ENCODE results near the gene ETFA. TPM values are rescaled to one million over a fixed set of nuclear protein-coding genes. Genes with fewer than 3 reads are reported as not detected.

Gene ETFA
- total and polyA plus RNA-seq, 9 of the 15 experiments (the other 6 are each of a cell fraction or from before 2014, with no cell fraction given): 130 to 543 (median 232) TPM

DNA sequence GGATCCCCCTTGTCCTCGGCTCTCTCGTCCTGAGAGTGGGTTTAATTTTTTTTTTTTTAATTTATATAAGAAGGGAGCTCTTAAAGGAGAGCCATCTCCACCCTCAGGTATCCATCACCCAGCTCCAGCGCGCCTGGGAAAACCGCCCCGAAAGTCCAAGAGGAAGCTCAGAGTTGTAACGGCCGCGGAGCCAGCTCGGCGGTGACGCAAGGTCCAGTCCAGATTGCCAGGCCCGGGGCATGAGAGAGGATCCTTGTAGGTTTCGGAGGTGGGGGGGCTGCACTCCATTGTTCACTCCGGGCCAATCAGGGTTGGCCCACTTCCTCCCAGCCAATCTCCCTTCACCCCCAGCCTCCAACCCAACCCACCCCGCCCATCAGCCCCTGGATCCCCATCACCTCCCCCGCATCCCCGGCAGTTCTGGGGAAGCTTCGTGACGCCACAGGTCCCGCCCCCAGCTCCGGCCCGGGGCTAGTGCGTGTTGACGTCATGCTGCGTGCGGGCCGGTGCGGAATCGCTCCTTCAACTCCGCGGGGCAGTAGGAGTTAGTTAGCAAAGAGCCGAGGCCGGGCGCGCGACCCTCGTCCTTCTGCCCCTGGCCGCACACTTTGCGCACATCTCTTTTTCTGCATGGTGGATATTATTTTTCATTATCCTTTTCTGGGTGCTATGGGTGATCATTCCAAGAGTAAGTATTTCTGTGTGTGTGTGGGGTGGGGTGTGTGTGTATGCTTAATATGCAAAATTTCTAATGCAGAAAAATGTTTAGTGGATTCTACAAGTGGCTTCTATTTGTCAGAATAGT lies 25.2 kb upstream of the ETFA start, which contains the start of gene ISL2 (continued):
- TF ChIP-seq, protein P1, sequence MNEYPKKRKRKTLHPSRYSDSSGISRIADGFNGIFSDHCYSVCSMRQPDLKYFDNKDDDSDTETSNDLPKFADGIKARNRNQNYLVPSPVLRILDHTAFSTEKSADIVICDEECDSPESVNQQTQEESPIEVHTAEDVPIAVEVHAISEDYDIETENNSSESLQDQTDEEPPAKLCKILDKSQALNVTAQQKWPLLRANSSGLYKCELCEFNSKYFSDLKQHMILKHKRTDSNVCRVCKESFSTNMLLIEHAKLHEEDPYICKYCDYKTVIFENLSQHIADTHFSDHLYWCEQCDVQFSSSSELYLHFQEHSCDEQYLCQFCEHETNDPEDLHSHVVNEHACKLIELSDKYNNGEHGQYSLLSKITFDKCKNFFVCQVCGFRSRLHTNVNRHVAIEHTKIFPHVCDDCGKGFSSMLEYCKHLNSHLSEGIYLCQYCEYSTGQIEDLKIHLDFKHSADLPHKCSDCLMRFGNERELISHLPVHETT (CRISPR knock-in tag; conservative IDR thresholded peaks at IDR 0.05 in 1 of 2, IDR thresholded peaks at IDR 0.05 in 1 of 2): no peak
- TF ChIP-seq, protein P2, sequence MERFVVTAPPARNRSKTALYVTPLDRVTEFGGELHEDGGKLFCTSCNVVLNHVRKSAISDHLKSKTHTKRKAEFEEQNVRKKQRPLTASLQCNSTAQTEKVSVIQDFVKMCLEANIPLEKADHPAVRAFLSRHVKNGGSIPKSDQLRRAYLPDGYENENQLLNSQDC (CRISPR knock-in tag; IDR thresholded peaks at IDR 0.05): no peak
- 0 out of 2 replicates have a peak, but pooled peaks have one; percentile 9 for TF ChIP-seq ZNF175 (CRISPR knock-in tag; IDR thresholded peaks at IDR 0.05; ENCODE audit: low read depth)
- TF ChIP-seq POLR2AphosphoS2 (IDR thresholded peaks at IDR 0.05; ENCODE audit: low read length): no peak
- no peak for TF ChIP-seq ARHGAP35 (IDR thresholded peaks at IDR 0.05; ENCODE audit: partially characterized antibody)
- TF ChIP-seq PHTF2 (CRISPR knock-in tag; IDR thresholded peaks at IDR 0.05): no peak
- TF ChIP-seq ZNF586 (CRISPR knock-in tag; conservative IDR thresholded peaks at IDR 0.05): no peak
- TF ChIP-seq, protein P3, sequence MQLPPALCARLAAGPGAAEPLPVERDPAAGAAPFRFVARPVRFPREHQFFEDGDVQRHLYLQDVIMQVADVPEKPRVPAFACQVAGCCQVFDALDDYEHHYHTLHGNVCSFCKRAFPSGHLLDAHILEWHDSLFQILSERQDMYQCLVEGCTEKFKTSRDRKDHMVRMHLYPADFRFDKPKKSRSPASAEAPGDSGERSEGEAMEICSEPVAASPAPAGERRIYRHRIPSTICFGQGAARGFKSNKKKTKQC (CRISPR knock-in tag; IDR thresholded peaks at IDR 0.05): no peak
- no peak for TF ChIP-seq ILF3 (IDR thresholded peaks at IDR 0.05; ENCODE audit: borderline replicate concordance)
- TF ChIP-seq SMARCE1 (IDR thresholded peaks at IDR 0.05): 0 out of 2 replicates have a peak, but pooled peaks have one; percentile 15
- TF ChIP-seq TCF7L2 (IDR thresholded peaks at IDR 0.05; ENCODE audit: low read depth, low read length): no peak
- TF ChIP-seq, protein P4, sequence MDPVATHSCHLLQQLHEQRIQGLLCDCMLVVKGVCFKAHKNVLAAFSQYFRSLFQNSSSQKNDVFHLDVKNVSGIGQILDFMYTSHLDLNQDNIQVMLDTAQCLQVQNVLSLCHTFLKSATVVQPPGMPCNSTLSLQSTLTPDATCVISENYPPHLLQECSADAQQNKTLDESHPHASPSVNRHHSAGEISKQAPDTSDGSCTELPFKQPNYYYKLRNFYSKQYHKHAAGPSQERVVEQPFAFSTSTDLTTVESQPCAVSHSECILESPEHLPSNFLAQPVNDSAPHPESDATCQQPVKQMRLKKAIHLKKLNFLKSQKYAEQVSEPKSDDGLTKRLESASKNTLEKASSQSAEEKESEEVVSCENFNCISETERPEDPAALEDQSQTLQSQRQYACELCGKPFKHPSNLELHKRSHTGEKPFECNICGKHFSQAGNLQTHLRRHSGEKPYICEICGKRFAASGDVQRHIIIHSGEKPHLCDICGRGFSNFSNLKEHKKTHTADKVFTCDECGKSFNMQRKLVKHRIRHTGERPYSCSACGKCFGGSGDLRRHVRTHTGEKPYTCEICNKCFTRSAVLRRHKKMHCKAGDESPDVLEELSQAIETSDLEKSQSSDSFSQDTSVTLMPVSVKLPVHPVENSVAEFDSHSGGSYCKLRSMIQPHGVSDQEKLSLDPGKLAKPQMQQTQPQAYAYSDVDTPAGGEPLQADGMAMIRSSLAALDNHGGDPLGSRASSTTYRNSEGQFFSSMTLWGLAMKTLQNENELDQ (CRISPR knock-in tag; IDR thresholded peaks at IDR 0.05; ENCODE audit: borderline replicate concordance): no peak
- TF ChIP-seq, protein P5, sequence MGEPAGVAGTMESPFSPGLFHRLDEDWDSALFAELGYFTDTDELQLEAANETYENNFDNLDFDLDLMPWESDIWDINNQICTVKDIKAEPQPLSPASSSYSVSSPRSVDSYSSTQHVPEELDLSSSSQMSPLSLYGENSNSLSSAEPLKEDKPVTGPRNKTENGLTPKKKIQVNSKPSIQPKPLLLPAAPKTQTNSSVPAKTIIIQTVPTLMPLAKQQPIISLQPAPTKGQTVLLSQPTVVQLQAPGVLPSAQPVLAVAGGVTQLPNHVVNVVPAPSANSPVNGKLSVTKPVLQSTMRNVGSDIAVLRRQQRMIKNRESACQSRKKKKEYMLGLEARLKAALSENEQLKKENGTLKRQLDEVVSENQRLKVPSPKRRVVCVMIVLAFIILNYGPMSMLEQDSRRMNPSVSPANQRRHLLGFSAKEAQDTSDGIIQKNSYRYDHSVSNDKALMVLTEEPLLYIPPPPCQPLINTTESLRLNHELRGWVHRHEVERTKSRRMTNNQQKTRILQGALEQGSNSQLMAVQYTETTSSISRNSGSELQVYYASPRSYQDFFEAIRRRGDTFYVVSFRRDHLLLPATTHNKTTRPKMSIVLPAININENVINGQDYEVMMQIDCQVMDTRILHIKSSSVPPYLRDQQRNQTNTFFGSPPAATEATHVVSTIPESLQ (CRISPR knock-in tag; IDR thresholded peaks at IDR 0.05): no peak
- TF ChIP-seq, protein P6, sequence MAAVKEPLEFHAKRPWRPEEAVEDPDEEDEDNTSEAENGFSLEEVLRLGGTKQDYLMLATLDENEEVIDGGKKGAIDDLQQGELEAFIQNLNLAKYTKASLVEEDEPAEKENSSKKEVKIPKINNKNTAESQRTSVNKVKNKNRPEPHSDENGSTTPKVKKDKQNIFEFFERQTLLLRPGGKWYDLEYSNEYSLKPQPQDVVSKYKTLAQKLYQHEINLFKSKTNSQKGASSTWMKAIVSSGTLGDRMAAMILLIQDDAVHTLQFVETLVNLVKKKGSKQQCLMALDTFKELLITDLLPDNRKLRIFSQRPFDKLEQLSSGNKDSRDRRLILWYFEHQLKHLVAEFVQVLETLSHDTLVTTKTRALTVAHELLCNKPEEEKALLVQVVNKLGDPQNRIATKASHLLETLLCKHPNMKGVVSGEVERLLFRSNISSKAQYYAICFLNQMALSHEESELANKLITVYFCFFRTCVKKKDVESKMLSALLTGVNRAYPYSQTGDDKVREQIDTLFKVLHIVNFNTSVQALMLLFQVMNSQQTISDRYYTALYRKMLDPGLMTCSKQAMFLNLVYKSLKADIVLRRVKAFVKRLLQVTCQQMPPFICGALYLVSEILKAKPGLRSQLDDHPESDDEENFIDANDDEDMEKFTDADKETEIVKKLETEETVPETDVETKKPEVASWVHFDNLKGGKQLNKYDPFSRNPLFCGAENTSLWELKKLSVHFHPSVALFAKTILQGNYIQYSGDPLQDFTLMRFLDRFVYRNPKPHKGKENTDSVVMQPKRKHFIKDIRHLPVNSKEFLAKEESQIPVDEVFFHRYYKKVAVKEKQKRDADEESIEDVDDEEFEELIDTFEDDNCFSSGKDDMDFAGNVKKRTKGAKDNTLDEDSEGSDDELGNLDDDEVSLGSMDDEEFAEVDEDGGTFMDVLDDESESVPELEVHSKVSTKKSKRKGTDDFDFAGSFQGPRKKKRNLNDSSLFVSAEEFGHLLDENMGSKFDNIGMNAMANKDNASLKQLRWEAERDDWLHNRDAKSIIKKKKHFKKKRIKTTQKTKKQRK (IDR thresholded peaks at IDR 0.05; ENCODE audit: borderline replicate concordance, low read depth, low read length): no peak
- peak; percentile 95 for TF ChIP-seq RBFOX2 (IDR thresholded peaks at IDR 0.05; ENCODE audit: low read depth, low read length)
